HCT116 (cell line): ENCODE measurements around the gene PLCB3. TPM values are rescaled to one million over a fixed set of nuclear protein-coding genes. Genes with fewer than 3 reads are reported as not detected.

Experiments
- ATAC-seq: fragments of 200-7000 bp; cut with Tn5 transposase; 2 replicates; pipeline ENCODE4 v1.9.1; 2020; ENCODE audit warnings: mild to moderate bottlenecking, moderate library complexity
- BruUV-seq: library from RNA; stranded (reverse); fragments of 400-500 nt; replicated peaks from 2 replicates; lab custom pipeline; 2021; lab: Mats Ljungman, UMichigan
- CTCF ChIA-PET: fragments of 300-600 bp; sonication (Branson Sonifier 250); formaldehyde crosslinking; loops from one replicate; lab custom pipeline; 2021; ENCODE audit warnings: antibody characterized with exemption; lab: Charles Lee
- POLR2A ChIA-PET: fragments of 300-600, 350-600 bp; sonication (Branson Sonifier 250); formaldehyde crosslinking; loops from one replicate; lab custom pipeline; 2021; ENCODE audit warnings: antibody characterized with exemption; lab: Charles Lee
- RAD21 ChIA-PET, 2 experiments: fragments of 300-600 bp; sonication (Branson Sonifier 250); formaldehyde crosslinking; loops; one replicate each; lab custom pipeline; 2023; ENCODE audit warnings: low total read pairs in 2 of 2; ENCODE audit not compliant: uncharacterized antibody in 2 of 2, unreplicated experiment in 2 of 2, low non-redundant PET in 1 of 2; lab: Charles Lee
- DNase-seq: peaks from one replicate; pipeline ENCODE4 v3.0.0-alpha.2; 2010; ENCODE audit warnings: low read depth, low spot score
- H2AFZ ChIP-seq: fragments of 200-600 bp; shearing (Covaris generic), sonication (generic); 2 replicates; pipeline ENCODE4 v1.6.1; 2017; ENCODE audit warnings: low read depth, mixed run types, mixed read lengths, antibody characterized with exemption, low read length; ENCODE audit not compliant: poor library complexity, severe bottlenecking
- H3K27ac ChIP-seq: 2 replicates; pipeline ENCODE4 v1.5.1; 2012; ENCODE audit warnings: low read depth, low read length
- H3K27me3 ChIP-seq: fragments of 200-600 bp; sonication (generic); 2 replicates; pipeline ENCODE4 v1.6.1; 2016; ENCODE audit warnings: mixed run types, low read length, mixed read lengths; ENCODE audit not compliant: insufficient read depth
- H3K36me3 ChIP-seq, 2 experiments: fragments of 200-500 bp in 1 of 2; fragments of 200-600 bp in 1 of 2; sonication (Bioruptor generic) in 1 of 2; sonication (generic) in 1 of 2; 2 replicates each; pipeline versions ENCODE4 v1.5.1 to v1.6.1; 2014 to 2016; ENCODE audit warnings: low read length in 2 of 2, inconsistent platforms in 1 of 2, mixed read lengths in 1 of 2, mixed run types in 1 of 2; ENCODE audit not compliant: insufficient read depth in 2 of 2, control insufficient read depth in 1 of 2
- H3K4me1 ChIP-seq, 2 experiments: fragments of 200-600 bp in 1 of 2; sonication (generic) in 1 of 2; 2 replicates each; pipeline versions ENCODE4 v1.5.1 to v1.6.1; 2012 to 2017; ENCODE audit warnings: low read length in 2 of 2, inconsistent platforms in 1 of 2, mild to moderate bottlenecking in 1 of 2, mixed read lengths in 1 of 2, mixed run types in 1 of 2, moderate library complexity in 1 of 2; ENCODE audit not compliant: insufficient read depth in 2 of 2, control insufficient read depth in 1 of 2
- H3K4me2 ChIP-seq: fragments of 200-600 bp; sonication (generic); 2 replicates; pipeline ENCODE4 v1.6.1; 2017; ENCODE audit warnings: mixed run types, low read length, mixed read lengths
- H3K4me3 ChIP-seq, 2 experiments: fragments of 200-600 bp in 1 of 2; sonication (generic) in 1 of 2; replicated peaks in 1 of 2; 2 replicates each; pipeline ENCODE4 v1.5.1; 2011 to 2016; ENCODE audit warnings: low read length in 2 of 2, control low read depth in 1 of 2, low read depth in 1 of 2, mild to moderate bottlenecking in 1 of 2, mixed read lengths in 1 of 2, mixed run types in 1 of 2
- H3K79me2 ChIP-seq: fragments of 200-600 bp; sonication (generic); 2 replicates; pipeline ENCODE4 v1.6.1; 2017; ENCODE audit warnings: mild to moderate bottlenecking, mixed run types, low read length, moderate library complexity, mixed read lengths; ENCODE audit not compliant: insufficient read depth
- H3K9ac ChIP-seq: fragments of 200-600 bp; sonication (generic); 2 replicates; pipeline ENCODE4 v1.6.1; 2016; ENCODE audit warnings: low read length, mixed read lengths
- H3K9me2 ChIP-seq: fragments of 200-600 bp; sonication (generic), shearing (Covaris generic); 2 replicates; pipeline ENCODE4 v1.6.1; 2017; ENCODE audit warnings: mixed run types, mild to moderate bottlenecking, moderate library complexity; ENCODE audit not compliant: insufficient read depth
- H3K9me3 ChIP-seq, 2 experiments: fragments of 200-500 bp in 1 of 2; fragments of 200-600 bp in 1 of 2; sonication (Bioruptor generic) in 1 of 2; sonication (generic) in 1 of 2; 2 replicates each; pipeline ENCODE4 v1.6.1; 2014 to 2017; ENCODE audit warnings: low read length in 2 of 2, mixed read lengths in 2 of 2, inconsistent platforms in 1 of 2, low read depth in 1 of 2, mild to moderate bottlenecking in 1 of 2, mixed run types in 1 of 2, moderate library complexity in 1 of 2; ENCODE audit not compliant: control insufficient read depth in 1 of 2, insufficient read depth in 1 of 2
- H4K20me1 ChIP-seq: fragments of 200-600 bp; sonication (generic), shearing (Covaris generic); 2 replicates; pipeline ENCODE4 v1.6.1; 2017; ENCODE audit warnings: mixed run types, mild to moderate bottlenecking, moderate library complexity; ENCODE audit not compliant: insufficient read depth
- ATF3 ChIP-seq: IDR thresholded peaks from 2 replicates; pipeline ENCODE4 v1.6.1; 2012
- CBX3 ChIP-seq: IDR thresholded peaks from 2 replicates; pipeline ENCODE4 v1.6.1; 2012; ENCODE audit warnings: low read depth
- CEBPB ChIP-seq: IDR thresholded peaks from 2 replicates; pipeline ENCODE4 v1.6.1; 2012; ENCODE audit warnings: low read depth
- POLR2A ChIP-seq: IDR thresholded peaks from 2 replicates; pipeline ENCODE4 v1.7.0; 2011; ENCODE audit warnings: borderline replicate concordance; ENCODE audit not compliant: insufficient read depth, insufficient read length; ENCODE audit errors: extremely low read depth
- RAD21 ChIP-seq: IDR thresholded peaks from 2 replicates; pipeline ENCODE4 v1.6.1; 2012; ENCODE audit warnings: low read depth, mild to moderate bottlenecking
- TCF7L2 ChIP-seq: IDR thresholded peaks from 2 replicates; pipeline ENCODE4 v1.7.0; 2011; ENCODE audit warnings: borderline replicate concordance, inconsistent platforms; ENCODE audit not compliant: insufficient read depth, insufficient read length; ENCODE audit errors: extremely low read depth
- YY1 ChIP-seq: IDR thresholded peaks from 2 replicates; pipeline ENCODE4 v1.6.1; 2011; ENCODE audit warnings: low read length, low read depth, moderate library complexity, mild to moderate bottlenecking; ENCODE audit not compliant: insufficient replicate concordance; ENCODE audit errors: extremely low read depth
- ZFX ChIP-seq: fragments of 450-650 bp; IDR thresholded peaks from 2 replicates; pipeline ENCODE4 v1.6.1; 2017
- intact Hi-C: fragments of 100-400 bp; cut with micrococcal nuclease; formaldehyde crosslinking; loops from 2 replicates; pipeline ENCODE4 v1.10.0; 2022
- total RNA-seq: library from RNA; stranded (reverse); gene quantifications from one replicate; pipeline ENCODE4 v1.2.1, GENCODE V29; 2021; ENCODE audit not compliant: unreplicated experiment

PLCB3 gene
- total RNA-seq, 1 experiment from 2014 or later: 106 TPM

- peak overlapping the region; percentile 71 to 72 for H3K4me3 ChIP-seq
- H3K4me2 ChIP-seq: peak overlapping the region; percentile 91
- BruUV-seq: no TSS peak
- peak; percentile 33 for ATAC-seq
- peak overlapping the region; percentile 80 for H3K9ac ChIP-seq
- DNase-seq: no peak
- ChIA-PET RAD21 (interaction anchor here in 1 of 2 experiments (0.8 kb wide), 1 partner anchor 42 kb away, joined by 3 read pairs; no protein-coding TSS in a partner anchor), POLR2A (interaction anchor here (0.7 to 3.9 kb wide), 14 partner anchors 11 to 83 kb away, joined by 3 to 29 read pairs (median 4); partner anchors contain the start of genes ESRRA, FKBP2, GPR137 and PPP1R14B), CTCF (interaction anchor here (0.6 to 2.5 kb wide), 10 partner anchors 17 to 88 kb away, joined by 3 to 11 read pairs (median 4); partner anchors contain the start of genes PRDX5 and TRMT112)
- peaks cover 8% of the 10 kb centered on the region; the same call in 1 of the 2 replicates for H3K79me2 ChIP-seq
- TF ChIP-seq CBX3: no peak
- no peak for TF ChIP-seq ATF3
- TF ChIP-seq CEBPB: no peak
- peak; percentile 3 for TF ChIP-seq TCF7L2
- TF ChIP-seq RAD21: no peak
- TF ChIP-seq POLR2A: peak; percentile 14
- TF ChIP-seq ZFX: peak; percentile 64; the same call in 1 of the 2 replicates
- TF ChIP-seq YY1: peak; percentile 55
- no peaks in the 10 kb centered on the region for H3K27me3 ChIP-seq
- no peaks in the 10 kb centered on the region for H3K9me2 ChIP-seq
- intact Hi-C loops: no loop called here
- peaks cover 2 to 12% of the 10 kb centered on the region in 2 experiments; a peak in 1 of 4 replicates for H3K36me3 ChIP-seq
- peak overlapping the region; percentile 95 for H3K27ac ChIP-seq
- no peak overlapping the region for H2AFZ ChIP-seq
- H3K4me1 ChIP-seq: peaks cover 18 to 31% of the 10 kb centered on the region in 2 experiments; a peak in 3 of 4 replicates
- H3K9me3 ChIP-seq: no peaks in the 10 kb centered on the region
- H4K20me1 ChIP-seq: no peaks in the 10 kb centered on the region
Observed at GRCh38 chr11:64268893-64269539, 17.7 kb downstream of the PLCB3 start.
